ENCODE measurements around the gene RAB27B. TPM values are rescaled to one million over a fixed set of nuclear protein-coding genes. Genes with fewer than 3 reads are reported as not detected.

Gene RAB27B
- total RNA-seq, 1 donor, result 38.0 TPM

DNA sequence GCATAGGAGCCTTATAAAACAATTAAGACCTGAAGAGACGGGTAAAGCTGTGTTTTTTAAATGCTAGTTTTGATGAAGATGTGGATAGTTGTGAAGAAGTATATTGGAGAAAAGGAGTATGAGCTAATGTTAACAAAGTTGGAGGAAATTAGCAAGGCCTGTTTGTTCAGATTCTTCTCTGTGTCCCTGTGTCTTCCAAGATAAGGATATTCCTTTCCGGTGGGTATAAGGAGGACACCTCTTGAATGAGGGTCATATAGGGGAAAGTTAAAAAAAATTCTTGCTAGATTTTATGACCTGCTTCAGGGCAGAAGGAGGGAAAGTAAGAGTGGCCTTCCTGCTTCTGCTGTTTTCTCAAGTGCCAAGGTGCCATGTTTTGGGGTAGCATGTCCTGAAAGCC lies 72.0 kb downstream of the RAB27B start:
- DNase-seq (ENCODE audit: low read depth), result no peak
- no peak overlapping the region for H3K4me3 ChIP-seq (ENCODE audit: low read depth, low read length)
- TF ChIP-seq, protein P1, sequence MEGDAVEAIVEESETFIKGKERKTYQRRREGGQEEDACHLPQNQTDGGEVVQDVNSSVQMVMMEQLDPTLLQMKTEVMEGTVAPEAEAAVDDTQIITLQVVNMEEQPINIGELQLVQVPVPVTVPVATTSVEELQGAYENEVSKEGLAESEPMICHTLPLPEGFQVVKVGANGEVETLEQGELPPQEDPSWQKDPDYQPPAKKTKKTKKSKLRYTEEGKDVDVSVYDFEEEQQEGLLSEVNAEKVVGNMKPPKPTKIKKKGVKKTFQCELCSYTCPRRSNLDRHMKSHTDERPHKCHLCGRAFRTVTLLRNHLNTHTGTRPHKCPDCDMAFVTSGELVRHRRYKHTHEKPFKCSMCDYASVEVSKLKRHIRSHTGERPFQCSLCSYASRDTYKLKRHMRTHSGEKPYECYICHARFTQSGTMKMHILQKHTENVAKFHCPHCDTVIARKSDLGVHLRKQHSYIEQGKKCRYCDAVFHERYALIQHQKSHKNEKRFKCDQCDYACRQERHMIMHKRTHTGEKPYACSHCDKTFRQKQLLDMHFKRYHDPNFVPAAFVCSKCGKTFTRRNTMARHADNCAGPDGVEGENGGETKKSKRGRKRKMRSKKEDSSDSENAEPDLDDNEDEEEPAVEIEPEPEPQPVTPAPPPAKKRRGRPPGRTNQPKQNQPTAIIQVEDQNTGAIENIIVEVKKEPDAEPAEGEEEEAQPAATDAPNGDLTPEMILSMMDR (IDR thresholded peaks at IDR 0.05; ENCODE audit: insufficient read depth, low read length), result no peak

DNA sequence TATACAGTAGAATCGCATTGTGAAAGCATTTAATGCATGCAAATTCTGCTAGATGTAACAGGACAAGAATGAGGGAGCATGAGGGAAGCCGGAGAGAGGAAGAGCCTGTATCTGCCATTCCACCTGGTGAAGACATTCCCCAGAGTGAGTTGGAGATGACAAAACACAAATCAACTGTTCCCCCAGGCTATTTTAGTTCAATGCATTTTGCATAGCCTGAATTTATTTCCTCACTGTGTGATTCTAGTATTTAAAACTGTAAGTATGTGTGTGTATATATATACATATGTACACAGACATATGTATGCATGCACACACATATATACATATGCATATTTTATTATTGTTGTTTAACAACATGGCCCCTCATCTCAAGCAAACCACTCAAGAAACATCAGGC lies 76.3 kb downstream of the RAB27B start:
- H3K4me3 ChIP-seq (ENCODE audit: low read depth, low read length), result no peak overlapping the region
- no peak for DNase-seq (ENCODE audit: low read depth)
- TF ChIP-seq, protein P1 (IDR thresholded peaks at IDR 0.05; ENCODE audit: insufficient read depth, low read length), result no peak

DNA sequence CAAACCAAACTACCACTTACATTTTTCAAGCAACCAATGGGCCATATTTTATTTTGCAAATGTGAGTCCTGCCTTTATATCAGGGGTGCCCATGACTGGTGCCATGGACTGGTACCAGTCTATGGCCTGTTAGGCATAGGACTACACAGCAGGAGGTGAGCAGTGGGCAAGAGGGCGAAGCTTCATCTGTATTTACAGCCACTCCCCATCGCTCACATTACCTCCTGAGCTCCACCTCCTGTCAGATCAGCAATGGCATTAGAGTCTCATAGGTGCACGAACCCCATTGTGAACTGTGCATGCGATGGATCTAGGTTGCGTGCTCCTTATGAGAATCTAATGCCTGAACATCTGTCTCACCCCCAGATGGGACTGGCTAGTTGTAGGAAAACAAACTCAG lies 77.4 kb downstream of the RAB27B start:
- no peak for DNase-seq (ENCODE audit: low read depth)
- TF ChIP-seq, protein P1 (IDR thresholded peaks at IDR 0.05; ENCODE audit: insufficient read depth, low read length), result no peak
- H3K4me3 ChIP-seq (ENCODE audit: low read depth, low read length), result no peak overlapping the region

DNA sequence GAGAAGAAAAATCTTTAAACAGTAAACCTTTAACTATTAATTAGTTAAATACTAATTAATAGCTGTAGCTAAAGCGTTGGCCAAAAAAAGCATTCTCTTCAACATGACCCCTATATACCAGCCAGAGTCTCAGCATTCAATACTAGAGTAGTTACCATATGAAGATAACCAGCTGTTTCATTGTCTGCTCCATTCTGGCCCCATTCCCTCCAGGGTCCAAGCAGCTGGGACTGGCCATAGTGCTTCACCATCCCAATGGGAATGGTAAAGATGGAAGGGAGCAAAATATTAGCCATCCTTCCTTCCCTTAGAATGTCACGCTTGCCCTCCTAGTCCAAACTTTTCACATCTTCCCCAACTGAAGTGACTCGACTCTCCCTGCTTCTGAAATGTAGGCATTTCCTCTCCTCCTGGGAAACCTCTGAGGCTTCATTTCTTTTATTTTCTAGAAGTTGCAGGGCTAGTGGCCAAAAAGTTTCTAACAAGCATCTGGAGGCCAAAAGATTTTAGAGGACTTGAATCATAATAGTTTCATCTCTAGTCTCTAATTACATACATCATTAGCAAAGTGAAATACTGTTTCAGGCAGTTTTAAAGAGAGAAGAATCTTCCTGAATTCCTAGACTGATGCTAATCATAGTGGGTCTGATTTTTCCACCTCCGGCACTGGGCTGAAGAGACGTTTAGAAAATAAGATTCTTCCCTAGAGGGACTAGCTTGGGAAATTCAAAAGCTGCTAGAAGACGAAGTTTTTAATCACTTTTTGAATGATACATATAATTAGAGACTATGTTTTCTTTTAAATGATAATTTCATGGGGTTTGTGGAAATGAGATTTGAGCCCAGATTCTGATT lies 78.3 kb downstream of the RAB27B start:
- TF ChIP-seq, protein P1 (IDR thresholded peaks at IDR 0.05; ENCODE audit: insufficient read depth, low read length), result no peak
- no peak overlapping the region for H3K4me3 ChIP-seq (ENCODE audit: low read depth, low read length)
- DNase-seq (ENCODE audit: low read depth), result peak; percentile 18

DNA sequence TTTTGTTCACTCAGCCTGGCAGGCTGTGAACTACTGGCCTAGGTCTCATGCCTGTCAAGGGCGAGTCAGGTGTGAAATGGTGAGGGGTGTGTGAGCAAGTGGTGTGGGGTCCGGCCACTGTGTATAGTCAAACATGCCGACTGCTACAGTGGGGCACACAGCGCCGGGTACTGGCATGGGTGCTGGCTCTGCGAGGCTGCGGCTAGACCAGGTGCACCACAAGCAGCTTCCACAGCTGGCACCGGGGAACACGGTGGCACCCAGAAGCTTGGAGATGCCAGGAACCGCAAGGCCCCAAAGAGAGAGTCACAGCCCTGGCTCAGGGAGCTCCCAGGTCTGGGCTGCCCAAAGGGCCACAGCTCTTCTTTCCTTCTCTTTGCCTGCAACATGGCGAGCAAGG lies 81.3 kb downstream of the RAB27B start:
- no peak for DNase-seq (ENCODE audit: low read depth)
- TF ChIP-seq, protein P1 (IDR thresholded peaks at IDR 0.05; ENCODE audit: insufficient read depth, low read length), result no peak
- no peak overlapping the region for H3K4me3 ChIP-seq (ENCODE audit: low read depth, low read length)

DNA sequence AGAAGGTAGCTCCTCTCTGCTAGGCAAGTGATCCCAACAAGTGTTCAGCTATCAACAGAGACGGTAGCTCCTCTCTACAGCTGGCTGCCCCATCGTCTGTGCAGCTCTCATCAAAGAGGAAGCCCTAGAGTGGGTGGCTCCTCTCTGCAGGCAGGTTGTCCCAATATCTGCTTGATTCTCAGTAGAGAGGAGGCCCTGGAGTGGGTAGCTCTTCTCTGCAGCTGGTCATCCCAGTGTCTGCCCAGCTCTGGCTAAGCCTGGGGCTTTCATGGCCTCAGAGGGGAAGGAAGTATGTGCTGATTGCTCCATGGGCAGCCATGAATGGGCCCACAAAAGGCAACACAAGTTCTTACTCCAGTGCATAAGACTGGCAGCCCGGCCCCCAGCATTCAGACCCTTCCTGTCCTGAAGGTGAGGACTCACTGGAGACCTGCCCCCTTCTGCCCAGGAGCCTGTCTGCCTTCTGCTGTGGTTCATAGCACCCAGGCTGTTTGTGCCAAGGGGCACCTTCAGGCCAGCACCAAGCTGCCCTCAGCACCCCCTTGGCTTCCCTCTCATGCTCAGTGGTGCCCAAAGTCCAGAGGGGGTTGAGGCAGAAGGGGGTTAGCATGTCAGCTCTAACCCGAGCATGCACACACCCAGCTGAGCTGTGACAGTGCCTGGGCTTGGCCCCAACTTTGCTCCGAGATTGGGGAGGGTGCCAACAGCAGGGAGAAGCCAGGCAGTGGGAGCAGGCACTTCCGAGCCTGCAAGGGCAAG lies 82.1 kb downstream of the RAB27B start:
- no peak overlapping the region for H3K4me3 ChIP-seq (ENCODE audit: low read depth, low read length)
- TF ChIP-seq, protein P1 (IDR thresholded peaks at IDR 0.05; ENCODE audit: insufficient read depth, low read length), result no peak
- DNase-seq (ENCODE audit: low read depth), result no peak
